ENCODE measurements around the gene MOB3B.
A peak's percentile ranks its signal among the peaks of the same experiment; 100 is the strongest.

Gene MOB3B

DNA sequence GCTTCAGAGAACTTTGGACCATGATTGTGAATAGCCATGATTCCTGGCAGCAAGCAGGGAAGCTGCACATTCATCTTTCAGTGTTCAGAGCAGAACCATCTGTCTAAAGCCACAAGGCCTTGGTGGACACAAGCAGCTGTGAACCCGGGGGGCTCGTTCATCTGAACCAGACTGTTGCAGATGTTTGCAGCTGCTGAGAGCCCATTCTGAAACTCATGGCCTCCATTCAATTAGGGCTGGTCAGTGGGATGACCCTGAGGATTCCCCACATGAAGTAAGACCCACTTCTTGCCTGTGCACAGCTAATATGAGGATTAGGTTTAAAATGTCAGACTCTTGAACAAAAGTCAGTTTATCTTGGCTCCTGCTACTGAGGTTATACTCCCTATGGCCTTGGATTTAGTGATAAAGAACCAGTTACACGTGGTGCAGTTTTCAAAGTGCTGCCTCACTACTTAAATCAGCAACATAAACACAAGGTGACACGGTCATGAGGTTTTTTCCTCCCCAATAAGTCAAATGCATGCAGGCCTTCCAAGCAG, 115.3 kb downstream of the MOB3B start:
- no peak for DNase-seq

DNA sequence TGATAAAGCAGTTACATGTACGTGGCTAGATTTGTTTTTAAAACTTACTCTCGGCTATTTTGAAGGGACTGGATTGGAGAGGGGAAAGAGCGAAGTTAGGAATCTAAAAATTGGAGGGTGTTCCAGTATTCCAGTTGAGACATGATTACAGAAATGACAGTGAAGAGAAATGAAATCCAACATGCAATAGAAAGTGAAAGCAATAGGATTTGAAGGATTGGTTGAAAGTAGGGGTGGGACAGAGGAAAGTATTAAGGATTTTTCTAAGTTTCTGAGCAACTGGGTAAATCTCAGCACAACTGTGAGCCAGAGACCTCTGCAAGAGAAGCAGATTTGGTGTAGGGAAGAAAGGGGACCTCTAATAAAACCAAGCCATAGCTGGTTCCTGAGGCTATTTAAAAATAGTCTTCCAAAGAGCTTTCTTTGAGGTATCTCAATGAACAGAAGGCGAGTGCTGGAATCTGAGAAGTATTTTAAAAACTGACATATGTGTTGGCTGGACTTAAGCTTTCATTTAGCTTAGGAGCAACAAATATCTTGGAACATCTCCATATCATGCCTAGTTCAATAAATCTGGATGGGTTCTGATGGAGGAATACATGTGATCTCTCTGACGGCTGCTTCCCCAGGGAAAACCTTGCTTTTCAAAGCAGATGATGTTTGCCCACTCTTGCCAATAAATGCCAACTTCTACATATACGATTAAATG, 115.9 kb downstream of the MOB3B start:
- DNase-seq, result no peak

DNA sequence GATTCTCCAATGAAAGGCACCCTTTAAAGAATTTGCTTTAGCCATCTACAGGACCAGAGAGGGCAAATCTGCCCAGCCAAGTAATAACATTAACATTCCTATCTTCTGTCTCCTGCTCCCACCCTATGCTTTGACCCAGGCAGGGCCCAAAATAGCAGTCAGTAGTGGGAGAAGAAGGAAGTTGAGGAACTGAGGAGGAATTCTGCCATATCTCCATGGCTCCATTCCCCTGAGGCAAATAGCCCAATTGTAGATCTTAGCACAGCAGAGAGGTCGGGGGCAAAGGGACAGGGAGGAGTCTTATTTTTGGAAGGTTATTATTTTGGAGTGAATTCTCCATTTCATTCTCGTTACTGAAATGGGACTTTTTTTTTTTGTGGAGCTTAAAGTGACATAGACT, 116.7 kb downstream of the MOB3B start:
- no peak for DNase-seq

DNA sequence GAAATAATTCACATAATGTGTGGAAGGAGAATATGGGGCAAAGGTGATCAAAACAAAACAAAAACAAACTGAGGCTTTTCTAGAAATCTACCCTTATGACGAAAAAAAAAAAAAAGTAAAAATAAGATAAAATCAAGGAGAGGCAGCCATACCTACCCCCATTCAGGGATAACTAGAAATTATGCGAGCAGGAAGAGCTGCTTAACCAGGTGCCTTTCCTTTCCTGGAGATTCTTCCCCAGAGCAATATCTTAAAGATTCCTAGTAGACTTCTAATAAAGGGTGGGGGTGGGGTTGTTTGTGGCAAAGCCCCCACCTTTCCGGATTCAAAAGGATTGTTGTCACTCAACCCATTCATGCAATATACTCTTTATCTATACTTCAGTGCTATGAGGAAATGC, 117.5 kb downstream of the MOB3B start:
- no peak for DNase-seq

DNA sequence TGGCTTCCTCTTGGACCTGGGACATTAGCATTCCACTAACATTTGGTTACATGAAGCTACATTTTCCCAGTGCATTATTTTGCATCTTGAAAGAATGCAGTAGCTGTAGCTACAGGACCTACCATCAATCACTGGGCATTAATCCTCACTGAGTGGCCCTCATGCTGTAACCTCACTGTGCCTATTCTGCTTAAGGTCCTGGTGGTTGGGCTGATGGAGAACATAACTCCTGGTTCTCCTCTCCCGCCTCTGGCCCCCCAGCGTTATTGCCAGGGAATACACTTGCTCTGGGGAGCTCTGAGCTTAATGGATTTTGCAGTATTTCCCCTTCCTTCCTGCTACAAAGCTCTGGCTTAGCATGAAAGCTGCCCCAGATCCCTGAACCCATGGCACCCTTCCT, 121.1 kb downstream of the MOB3B start:
- no peak for DNase-seq

DNA sequence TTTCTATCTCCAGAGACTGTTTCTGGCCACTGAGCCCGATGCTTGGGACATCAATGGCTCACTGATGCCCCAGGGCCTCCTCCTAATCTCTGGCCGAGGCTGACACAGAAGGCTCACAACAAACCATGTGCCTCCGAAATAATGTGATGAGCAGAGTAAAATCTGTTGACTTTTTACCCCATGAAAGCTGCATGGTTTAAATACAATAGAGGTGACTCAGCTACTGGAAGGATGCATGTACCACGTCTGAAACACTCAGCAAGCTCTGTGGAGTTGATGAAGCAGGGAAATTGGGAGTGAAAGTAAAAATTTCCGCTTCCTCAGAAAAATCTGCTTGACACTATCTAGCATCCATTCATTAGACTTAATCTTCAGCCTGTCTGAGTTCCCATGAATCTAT, 121.6 kb downstream of the MOB3B start:
- DNase-seq, result no peak

- no peak for DNase-seq
Observed at GRCh38 chr9:27407491-27407890, 122.1 kb downstream of the MOB3B start.

DNA sequence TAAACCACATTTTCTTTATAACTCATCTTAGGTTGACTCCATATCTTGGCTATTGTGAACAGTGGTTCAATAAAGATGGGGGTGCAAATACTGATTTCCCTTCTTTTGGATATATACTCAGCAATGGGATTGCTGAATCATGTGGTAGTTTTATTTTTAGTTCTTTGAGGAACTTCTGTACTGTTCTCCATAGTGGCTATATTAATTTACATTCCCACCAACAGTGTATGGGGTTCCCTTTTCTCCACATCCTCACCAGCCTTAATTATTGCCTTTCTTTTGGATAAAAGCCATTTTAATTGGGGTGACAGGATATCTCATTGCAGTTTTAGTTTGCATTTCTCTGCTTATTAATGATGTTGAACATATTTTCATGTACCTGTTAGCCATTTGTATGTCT, 125.0 kb downstream of the MOB3B start:
- peak; percentile 19 to 52 for DNase-seq

DNA sequence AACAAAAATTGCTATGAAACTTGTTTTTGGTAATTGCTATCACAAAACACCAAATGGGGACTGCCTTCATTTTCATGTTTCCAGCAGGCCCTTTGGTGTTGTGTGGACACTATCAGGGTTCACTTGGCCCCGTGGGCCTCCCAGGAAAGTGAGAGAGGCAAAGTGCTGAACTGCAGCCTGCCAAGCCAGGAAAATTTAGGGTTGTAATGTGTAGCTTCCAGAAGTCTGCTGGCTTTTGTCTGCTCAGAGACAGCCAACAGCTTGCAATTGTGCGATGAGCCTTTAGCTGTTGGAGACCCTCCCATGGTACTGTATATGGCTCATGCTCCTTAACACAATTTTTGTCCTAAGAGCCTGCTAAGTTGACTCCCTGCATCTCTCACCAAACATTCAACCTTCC, 127.0 kb downstream of the MOB3B start:
- DNase-seq, result no peak

DNA sequence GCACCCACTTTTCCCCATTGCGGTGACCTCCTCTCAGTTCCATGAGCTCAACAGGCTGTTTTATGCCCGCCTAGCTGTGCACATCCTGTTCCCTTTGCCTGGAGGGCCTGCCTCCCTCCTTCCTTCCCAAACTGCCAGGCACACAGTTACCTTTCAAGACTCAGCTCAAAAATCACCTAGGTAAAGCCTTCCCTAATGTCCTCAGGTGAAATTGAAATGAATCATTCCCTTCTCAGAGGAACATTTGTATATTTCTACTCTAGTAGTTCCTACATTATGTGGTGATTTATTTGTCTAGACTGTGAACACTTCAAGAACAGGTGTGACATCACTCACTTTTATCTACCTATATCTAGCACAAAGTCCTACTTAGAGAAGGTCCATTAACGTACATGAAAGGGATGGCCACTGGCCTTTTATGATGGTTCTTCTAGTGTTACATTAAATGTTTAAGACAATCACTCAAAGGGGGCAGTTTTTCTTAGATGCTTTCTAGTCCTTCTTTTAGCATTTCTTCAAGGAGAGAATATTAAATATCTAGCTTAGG, 129.2 kb downstream of the MOB3B start:
- no peak for DNase-seq

GRCh38 chr9:27398982-27399653, 130.5 kb downstream of the MOB3B start:
- DNase-seq, result no peak

GRCh38 chr9:27396495-27396894, 133.1 kb downstream of the MOB3B start:
- DNase-seq, result no peak

GRCh38 chr9:27395484-27395921, 134.1 kb downstream of the MOB3B start:
- no peak for DNase-seq

- no peak for DNase-seq
Observed at GRCh38 chr9:27394826-27395201, 134.8 kb downstream of the MOB3B start.

DNA sequence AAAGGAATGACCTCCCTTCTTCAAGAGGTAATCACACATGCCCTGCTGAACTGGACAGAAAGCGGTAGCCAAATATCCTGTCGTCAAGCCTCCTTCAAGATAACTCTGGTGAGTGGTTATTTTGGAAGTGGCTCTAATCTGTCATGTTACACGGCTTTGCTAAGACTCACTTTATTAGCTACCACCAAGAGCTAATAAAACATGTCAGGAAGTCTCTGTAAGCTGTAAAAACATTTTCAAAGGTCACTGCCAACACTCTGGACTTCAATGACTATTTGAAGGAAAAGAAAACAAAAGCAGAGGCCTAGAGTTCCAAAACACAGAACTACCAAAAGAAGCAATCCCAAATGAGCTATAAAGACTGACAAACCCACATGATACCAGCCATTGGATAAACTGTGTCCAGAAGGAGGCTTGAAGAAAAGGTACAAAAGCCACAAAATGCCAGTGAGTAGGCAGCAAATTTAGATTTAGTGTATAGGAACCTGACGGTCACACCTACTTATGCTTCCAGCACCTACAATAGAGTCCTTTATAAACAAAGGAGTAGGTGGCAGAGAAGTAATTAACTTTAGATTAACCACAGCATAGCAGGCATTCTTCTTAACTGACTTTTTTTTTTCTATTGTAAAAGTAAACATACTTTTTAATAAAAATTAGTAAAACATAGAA, 135.3 kb downstream of the MOB3B start:
- DNase-seq, result no peak

DNA sequence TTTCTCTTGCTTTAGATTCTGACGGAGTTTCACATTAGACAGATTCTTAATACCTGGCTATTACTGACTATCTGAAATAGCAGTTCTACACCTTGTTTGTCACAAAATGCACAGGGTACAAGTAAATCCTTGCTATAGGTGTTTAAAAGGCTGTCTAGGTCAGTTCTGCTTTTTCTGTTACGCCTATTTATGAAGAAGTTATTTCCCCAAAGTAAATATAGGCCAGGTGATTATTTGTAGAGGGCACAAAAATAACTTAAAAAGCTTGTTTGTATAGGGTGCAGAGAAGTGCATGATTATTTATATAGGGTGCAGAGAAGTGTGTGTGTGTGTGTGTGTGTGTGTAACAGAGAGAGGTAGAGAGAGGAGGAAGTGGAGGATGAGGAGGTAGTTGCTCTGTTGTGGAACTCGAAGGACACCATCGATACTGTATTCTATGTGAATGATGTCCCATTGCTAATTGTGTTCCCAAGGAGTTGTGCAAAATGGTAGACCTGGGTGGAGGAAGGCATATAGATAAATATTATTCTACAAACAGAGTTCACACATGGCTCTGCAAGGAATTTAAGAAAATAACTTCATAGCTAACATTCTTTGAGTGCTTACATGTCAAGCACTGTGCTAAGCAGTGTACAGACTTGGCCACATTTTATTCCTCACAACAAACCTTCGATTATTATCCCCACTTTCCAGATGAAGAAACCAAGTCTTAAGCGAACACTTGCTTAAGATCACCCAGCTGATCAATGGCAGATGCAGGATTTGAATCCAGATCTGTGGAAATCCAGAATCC, 136.4 kb downstream of the MOB3B start:
- DNase-seq, result no peak

DNA sequence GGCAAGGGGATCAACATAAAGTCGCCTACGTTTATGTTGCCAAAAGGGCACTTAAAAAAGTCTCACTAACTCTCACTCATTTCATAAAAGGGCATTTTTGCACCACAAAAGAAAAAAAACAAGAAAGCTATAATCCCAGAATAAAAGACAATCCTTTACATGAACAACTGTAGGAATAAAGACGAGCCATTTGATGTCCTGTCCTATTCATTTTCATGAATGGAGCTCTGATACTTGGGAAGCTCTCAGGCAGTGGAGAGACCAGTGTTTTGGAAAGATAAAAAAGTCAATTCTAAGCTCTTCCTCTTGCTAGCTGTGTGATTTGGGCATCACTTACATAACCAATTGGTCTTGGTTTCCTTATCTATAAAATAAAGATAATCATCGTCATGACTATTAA, 137.2 kb downstream of the MOB3B start:
- no peak for DNase-seq

- no peak for DNase-seq
Observed at GRCh38 chr9:27391040-27391895, 138.3 kb downstream of the MOB3B start.

DNA sequence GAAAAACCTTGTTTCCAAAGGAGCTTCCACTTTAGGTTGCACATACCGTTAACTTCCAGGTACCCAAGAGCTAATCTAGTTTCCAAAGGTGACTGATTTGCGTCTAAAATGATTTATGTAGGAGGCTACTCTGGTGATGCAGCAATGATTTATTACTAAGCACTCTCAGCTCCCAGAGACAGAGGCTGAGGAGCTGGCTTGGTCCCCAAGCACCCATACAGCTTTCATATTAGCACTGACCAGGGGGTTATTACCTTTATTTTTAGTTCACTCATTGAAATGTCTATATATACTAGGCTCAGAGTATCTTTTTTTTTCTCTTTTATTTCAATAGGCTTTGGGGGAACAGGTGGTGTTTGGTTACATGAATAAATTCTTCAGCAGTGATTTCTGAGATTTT, 141.5 kb downstream of the MOB3B start:
- no peak for DNase-seq

GRCh38 chr9:27387722-27388121, 141.9 kb downstream of the MOB3B start:
- no peak for DNase-seq

DNA sequence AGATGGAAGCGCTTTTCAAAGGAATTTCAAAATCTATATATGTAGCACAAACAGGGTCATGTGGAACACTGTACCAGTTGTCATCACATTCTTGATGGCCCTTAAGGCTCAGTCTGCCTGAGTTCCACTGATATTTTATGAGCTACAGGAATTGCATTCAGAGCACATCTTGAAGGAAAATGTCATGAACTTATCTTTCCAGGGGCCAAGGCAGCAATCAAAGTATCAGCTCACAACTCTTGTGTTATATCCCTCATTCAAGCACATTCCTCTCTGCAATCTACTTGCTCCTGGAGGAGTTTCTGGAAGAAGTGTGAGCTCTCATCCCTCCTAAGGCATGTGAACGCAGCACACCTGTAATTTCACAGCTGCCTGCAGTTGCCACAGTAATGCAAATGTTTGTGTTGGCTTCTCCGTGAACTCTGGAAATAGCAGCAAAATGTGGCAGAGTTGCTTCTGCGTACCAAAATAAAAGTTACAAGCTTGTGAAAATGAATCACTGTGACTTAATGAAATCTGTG, 143.0 kb downstream of the MOB3B start:
- DNase-seq, result no peak
